Breast epithelium (tissue), 3 donors: ENCODE results near the gene CDON.

Experiments
- CTCF ChIP-seq, 3 donors: fragments of 450-650 bp; IDR thresholded peaks; one replicate each; pipeline ENCODE4 v1.5.1; 2016 to 2017; ENCODE audit warnings: antibody characterized with exemption in 3 of 3, mild to moderate bottlenecking in 3 of 3, moderate library complexity in 3 of 3
- POLR2A ChIP-seq: fragments of 450-650 bp; IDR thresholded peaks from one replicate; pipeline ENCODE4 v1.6.1; 2016; ENCODE audit warnings: antibody characterized with exemption, mild to moderate bottlenecking, moderate library complexity
- POLR2AphosphoS5 ChIP-seq, 3 donors: sonication (generic); formaldehyde crosslinking; IDR thresholded peaks; one replicate each; pipeline ENCODE4 v1.6.1; 2017; ENCODE audit warnings: antibody characterized with exemption in 3 of 3

- TF ChIP-seq CTCF (IDR thresholded peaks at IDR 0.05) (no peak), POLR2A (no peak), POLR2AphosphoS5 (IDR thresholded peaks at IDR 0.05) (no peak)
Measured at GRCh38 chr11:126054882-126055281, 7.8 kb downstream of the CDON start.
